Coronary artery (tissue), 2 donors: Measurements from ENCODE around the gene ZBTB40.
A peak's percentile ranks its signal among the peaks of the same experiment; 100 is the strongest.

Source experiments
- DNase-seq: peaks from one replicate; pipeline ENCODE4 v3.0.0-alpha.2; 2017; ENCODE audit warnings: low spot score
- H3K27ac ChIP-seq, 2 donors: fragments of 200-600 bp; sonication (generic); one replicate each; pipeline ENCODE4 v1.5.1; 2016 to 2019
- H3K4me3 ChIP-seq: fragments of 200-600 bp; sonication (generic); 2 replicates; pipeline ENCODE4 v1.5.1; 2016; ENCODE audit warnings: mild to moderate bottlenecking, moderate library complexity
- CTCF ChIP-seq: fragments of 200-600 bp; sonication (generic); IDR thresholded peaks from one replicate; pipeline ENCODE4 v1.5.1; 2019; ENCODE audit warnings: antibody characterized with exemption

The ZBTB40 gene

GRCh38 chr1:22522221-22522743 is 70.6 kb downstream of the ZBTB40 start:
- no peak for DNase-seq
- TF ChIP-seq CTCF, result no peak
- no peak overlapping the region for H3K27ac ChIP-seq
- H3K4me3 ChIP-seq, result no peak overlapping the region

- no peak for DNase-seq
- Histone ChIP-seq H3K27ac (no peak overlapping the region), H3K4me3 (no peak overlapping the region)
- TF ChIP-seq CTCF, result no peak
These were observed 72.8 kb downstream of the ZBTB40 start for GRCh38 chr1:22524481-22524880.

- Histone ChIP-seq H3K27ac (no peak overlapping the region), H3K4me3 (no peak overlapping the region)
- no peak for DNase-seq
- TF ChIP-seq CTCF, result no peak
These were observed 73.6 kb downstream of the ZBTB40 start for GRCh38 chr1:22525211-22525610.

GRCh38 chr1:22525646-22526045 is 74.0 kb downstream of the ZBTB40 start:
- DNase-seq, result no peak
- no peak overlapping the region for H3K27ac ChIP-seq
- TF ChIP-seq CTCF, result no peak
- H3K4me3 ChIP-seq, result no peak overlapping the region

- H3K4me3 ChIP-seq, result no peak overlapping the region
- TF ChIP-seq CTCF, result no peak
- no peak for DNase-seq
- H3K27ac ChIP-seq, result no peak overlapping the region
These were observed 74.4 kb downstream of the ZBTB40 start for GRCh38 chr1:22526098-22526497.

GRCh38 chr1:22526677-22527076 is 75.0 kb downstream of the ZBTB40 start:
- peak overlapping the region in 1 of 2 donors; percentile 46 for H3K27ac ChIP-seq
- TF ChIP-seq CTCF, result no peak
- DNase-seq, result no peak
- H3K4me3 ChIP-seq, result no peak overlapping the region

GRCh38 chr1:22527122-22527521 is 75.5 kb downstream of the ZBTB40 start:
- Histone ChIP-seq H3K4me3 (no peak overlapping the region), H3K27ac (peak overlapping the region in 1 of 2 donors; percentile 46)
- no peak for DNase-seq
- no peak for TF ChIP-seq CTCF
